ENCODE measurements around the gene AP2M1.

DNA sequence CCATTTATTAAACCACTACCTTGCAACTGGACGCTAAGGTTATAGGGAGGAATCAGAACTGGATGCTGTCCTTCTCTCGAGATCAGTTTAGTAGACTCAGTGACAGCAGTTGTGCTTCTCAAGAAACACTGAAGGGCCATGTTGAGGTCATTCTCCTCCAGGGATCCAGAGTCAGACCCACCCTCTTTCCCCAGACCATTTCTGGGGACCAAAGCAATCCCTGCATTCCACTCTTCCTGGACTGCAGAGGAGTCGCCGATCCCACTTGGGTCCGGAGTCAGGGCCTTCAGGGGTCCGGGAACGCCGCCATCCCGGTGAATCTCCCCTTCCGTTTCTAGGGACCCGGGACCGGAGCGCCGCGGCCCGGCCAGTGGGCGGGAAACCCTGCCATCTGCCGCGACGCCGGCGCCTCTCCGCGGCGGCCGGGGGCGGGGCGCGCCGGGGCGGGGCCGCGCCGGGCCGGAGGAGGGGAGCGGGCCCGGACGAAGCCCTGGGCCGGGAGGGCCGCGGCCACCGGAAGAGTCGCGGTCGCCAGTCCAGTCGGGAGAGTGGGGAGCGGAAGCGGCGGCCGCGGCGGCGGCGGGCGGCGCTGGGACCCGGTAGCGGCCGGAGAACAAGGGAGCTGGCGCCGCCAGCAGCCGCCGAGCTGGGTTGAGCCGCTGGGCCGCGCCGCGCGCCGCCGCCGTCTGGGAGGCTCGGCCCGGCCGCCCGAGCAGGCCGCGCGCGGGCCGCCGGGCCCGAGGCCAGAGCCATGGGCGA lies 19.6 kb upstream of the AP2M1 start, which contains the start of gene DVL3:
- TF ChIP-seq POLR2A (IDR thresholded peaks at IDR 0.05) (peak; percentile 11), POLR2AphosphoS5 (IDR thresholded peaks at IDR 0.05) (peak; percentile 42 to 66 (median 61))
- TF ChIP-seq, protein P1, sequence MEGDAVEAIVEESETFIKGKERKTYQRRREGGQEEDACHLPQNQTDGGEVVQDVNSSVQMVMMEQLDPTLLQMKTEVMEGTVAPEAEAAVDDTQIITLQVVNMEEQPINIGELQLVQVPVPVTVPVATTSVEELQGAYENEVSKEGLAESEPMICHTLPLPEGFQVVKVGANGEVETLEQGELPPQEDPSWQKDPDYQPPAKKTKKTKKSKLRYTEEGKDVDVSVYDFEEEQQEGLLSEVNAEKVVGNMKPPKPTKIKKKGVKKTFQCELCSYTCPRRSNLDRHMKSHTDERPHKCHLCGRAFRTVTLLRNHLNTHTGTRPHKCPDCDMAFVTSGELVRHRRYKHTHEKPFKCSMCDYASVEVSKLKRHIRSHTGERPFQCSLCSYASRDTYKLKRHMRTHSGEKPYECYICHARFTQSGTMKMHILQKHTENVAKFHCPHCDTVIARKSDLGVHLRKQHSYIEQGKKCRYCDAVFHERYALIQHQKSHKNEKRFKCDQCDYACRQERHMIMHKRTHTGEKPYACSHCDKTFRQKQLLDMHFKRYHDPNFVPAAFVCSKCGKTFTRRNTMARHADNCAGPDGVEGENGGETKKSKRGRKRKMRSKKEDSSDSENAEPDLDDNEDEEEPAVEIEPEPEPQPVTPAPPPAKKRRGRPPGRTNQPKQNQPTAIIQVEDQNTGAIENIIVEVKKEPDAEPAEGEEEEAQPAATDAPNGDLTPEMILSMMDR (IDR thresholded peaks at IDR 0.05) = no peak
